ENCODE results near the gene ARHGAP44.
A peak's percentile ranks its signal among the peaks of the same experiment; 100 is the strongest.

ARHGAP44 gene

GRCh38 chr17:13004336-13004735 is 215.0 kb downstream of the ARHGAP44 start:
- H3K36me3 ChIP-seq (ENCODE audit: control insufficient read depth in 2 of 2, insufficient read depth in 2 of 2, low read length in 2 of 2), result peaks cover 46 to 70% of the 10 kb centered on the region in 2 donors
- H3K27me3 ChIP-seq (ENCODE audit: control insufficient read depth in 2 of 2, insufficient read depth in 2 of 2, low read length in 2 of 2), result no peaks in the 10 kb centered on the region
- H3K9ac ChIP-seq (ENCODE audit: low read depth in 1 of 2, low read length in 2 of 2), result no peak overlapping the region
- no peaks in the 10 kb centered on the region for H3K4me1 ChIP-seq (ENCODE audit: control insufficient read depth in 2 of 2, insufficient read depth in 2 of 2, low read length in 2 of 2)
- H3K4me3 ChIP-seq (ENCODE audit: low read length in 2 of 2), result no peak overlapping the region
- H3K9me3 ChIP-seq (ENCODE audit: control insufficient read depth in 2 of 2, low read length in 2 of 2), result no peaks in the 10 kb centered on the region
- H3K27ac ChIP-seq (ENCODE audit: low read depth in 2 of 2, low read length in 2 of 2), result no peak overlapping the region

DNA sequence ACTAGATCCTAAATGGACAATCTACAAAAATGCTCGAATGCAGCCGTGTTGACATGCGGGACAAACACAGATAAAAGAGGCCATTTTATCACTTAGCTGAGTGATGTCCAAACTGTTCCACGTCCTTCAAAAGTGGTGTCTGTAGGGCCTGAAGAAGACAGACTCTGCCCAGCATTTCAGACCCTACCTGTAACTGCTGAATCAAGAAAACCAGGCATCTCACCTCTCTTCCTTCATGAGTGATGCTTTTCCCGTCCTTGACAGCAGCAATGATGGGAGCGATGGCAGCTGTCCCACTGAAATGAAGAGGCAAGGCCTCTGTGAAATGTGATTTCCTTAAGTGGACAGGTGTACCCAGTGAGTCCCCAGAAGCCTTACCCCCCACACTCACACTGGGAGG is 216.2 kb downstream of the ARHGAP44 start:
- H3K4me1 ChIP-seq (ENCODE audit: control insufficient read depth in 2 of 2, insufficient read depth in 2 of 2, low read length in 2 of 2), result no peaks in the 10 kb centered on the region
- H3K36me3 ChIP-seq (ENCODE audit: control insufficient read depth in 2 of 2, insufficient read depth in 2 of 2, low read length in 2 of 2), result peaks cover 43 to 68% of the 10 kb centered on the region in 2 donors
- H3K4me3 ChIP-seq (ENCODE audit: low read length in 2 of 2), result no peak overlapping the region
- H3K27me3 ChIP-seq (ENCODE audit: control insufficient read depth in 2 of 2, insufficient read depth in 2 of 2, low read length in 2 of 2), result no peaks in the 10 kb centered on the region
- H3K27ac ChIP-seq (ENCODE audit: low read depth in 2 of 2, low read length in 2 of 2), result no peak overlapping the region
- H3K9me3 ChIP-seq (ENCODE audit: control insufficient read depth in 2 of 2, low read length in 2 of 2), result no peaks in the 10 kb centered on the region
- no peak overlapping the region for H3K9ac ChIP-seq (ENCODE audit: low read depth in 1 of 2, low read length in 2 of 2)

- Histone ChIP-seq H3K4me1 (ENCODE audit: control insufficient read depth in 2 of 2, insufficient read depth in 2 of 2, low read length in 2 of 2) (peaks cover 0 to 5% of the 10 kb centered on the region in 2 donors), H3K9me3 (ENCODE audit: control insufficient read depth in 2 of 2, low read length in 2 of 2) (no peaks in the 10 kb centered on the region), H3K36me3 (ENCODE audit: control insufficient read depth in 2 of 2, insufficient read depth in 2 of 2, low read length in 2 of 2) (peaks cover 50 to 70% of the 10 kb centered on the region in 2 donors), H3K27ac (ENCODE audit: low read depth in 2 of 2, low read length in 2 of 2) (no peak overlapping the region), H3K4me3 (ENCODE audit: low read length in 2 of 2) (no peak overlapping the region), H3K27me3 (ENCODE audit: control insufficient read depth in 2 of 2, insufficient read depth in 2 of 2, low read length in 2 of 2) (no peaks in the 10 kb centered on the region), H3K9ac (ENCODE audit: low read depth in 1 of 2, low read length in 2 of 2) (no peak overlapping the region)
These were observed 219.2 kb downstream of the ARHGAP44 start for GRCh38 chr17:13008461-13008860.

- H3K9me3 ChIP-seq (ENCODE audit: control insufficient read depth in 2 of 2, low read length in 2 of 2), result no peaks in the 10 kb centered on the region
- no peak overlapping the region for H3K9ac ChIP-seq (ENCODE audit: low read depth in 1 of 2, low read length in 2 of 2)
- peaks cover 0 to 5% of the 10 kb centered on the region in 2 donors for H3K4me1 ChIP-seq (ENCODE audit: control insufficient read depth in 2 of 2, insufficient read depth in 2 of 2, low read length in 2 of 2)
- no peak overlapping the region for H3K4me3 ChIP-seq (ENCODE audit: low read length in 2 of 2)
- peaks cover 59 to 71% of the 10 kb centered on the region in 2 donors for H3K36me3 ChIP-seq (ENCODE audit: control insufficient read depth in 2 of 2, insufficient read depth in 2 of 2, low read length in 2 of 2)
- H3K27ac ChIP-seq (ENCODE audit: low read depth in 2 of 2, low read length in 2 of 2), result no peak overlapping the region
- H3K27me3 ChIP-seq (ENCODE audit: control insufficient read depth in 2 of 2, insufficient read depth in 2 of 2, low read length in 2 of 2), result no peaks in the 10 kb centered on the region
These were observed 221.7 kb downstream of the ARHGAP44 start for GRCh38 chr17:13010959-13011358.

GRCh38 chr17:13014801-13015200 is 225.5 kb downstream of the ARHGAP44 start:
- Histone ChIP-seq H3K4me1 (ENCODE audit: control insufficient read depth in 2 of 2, insufficient read depth in 2 of 2, low read length in 2 of 2) (peaks cover 12 to 13% of the 10 kb centered on the region in 2 donors), H3K4me3 (ENCODE audit: low read length in 2 of 2) (no peak overlapping the region), H3K27ac (ENCODE audit: low read depth in 2 of 2, low read length in 2 of 2) (no peak overlapping the region), H3K9ac (ENCODE audit: low read depth in 1 of 2, low read length in 2 of 2) (no peak overlapping the region), H3K36me3 (ENCODE audit: control insufficient read depth in 2 of 2, insufficient read depth in 2 of 2, low read length in 2 of 2) (peaks cover 55 to 58% of the 10 kb centered on the region in 2 donors), H3K27me3 (ENCODE audit: control insufficient read depth in 2 of 2, insufficient read depth in 2 of 2, low read length in 2 of 2) (no peaks in the 10 kb centered on the region), H3K9me3 (ENCODE audit: control insufficient read depth in 2 of 2, low read length in 2 of 2) (no peaks in the 10 kb centered on the region)

GRCh38 chr17:13016881-13017654 is 227.8 kb downstream of the ARHGAP44 start:
- Histone ChIP-seq H3K9ac (ENCODE audit: low read depth in 1 of 2, low read length in 2 of 2) (peak overlapping the region; percentile 66 to 86), H3K4me3 (ENCODE audit: low read length in 2 of 2) (peak overlapping the region; percentile 74 to 98), H3K27me3 (ENCODE audit: control insufficient read depth in 2 of 2, insufficient read depth in 2 of 2, low read length in 2 of 2) (no peaks in the 10 kb centered on the region), H3K36me3 (ENCODE audit: control insufficient read depth in 2 of 2, insufficient read depth in 2 of 2, low read length in 2 of 2) (peaks cover 40 to 41% of the 10 kb centered on the region in 2 donors), H3K27ac (ENCODE audit: low read depth in 2 of 2, low read length in 2 of 2) (peak overlapping the region; percentile 84 to 86), H3K4me1 (ENCODE audit: control insufficient read depth in 2 of 2, insufficient read depth in 2 of 2, low read length in 2 of 2) (peaks cover 10 to 13% of the 10 kb centered on the region in 2 donors), H3K9me3 (ENCODE audit: control insufficient read depth in 2 of 2, low read length in 2 of 2) (no peaks in the 10 kb centered on the region)

DNA sequence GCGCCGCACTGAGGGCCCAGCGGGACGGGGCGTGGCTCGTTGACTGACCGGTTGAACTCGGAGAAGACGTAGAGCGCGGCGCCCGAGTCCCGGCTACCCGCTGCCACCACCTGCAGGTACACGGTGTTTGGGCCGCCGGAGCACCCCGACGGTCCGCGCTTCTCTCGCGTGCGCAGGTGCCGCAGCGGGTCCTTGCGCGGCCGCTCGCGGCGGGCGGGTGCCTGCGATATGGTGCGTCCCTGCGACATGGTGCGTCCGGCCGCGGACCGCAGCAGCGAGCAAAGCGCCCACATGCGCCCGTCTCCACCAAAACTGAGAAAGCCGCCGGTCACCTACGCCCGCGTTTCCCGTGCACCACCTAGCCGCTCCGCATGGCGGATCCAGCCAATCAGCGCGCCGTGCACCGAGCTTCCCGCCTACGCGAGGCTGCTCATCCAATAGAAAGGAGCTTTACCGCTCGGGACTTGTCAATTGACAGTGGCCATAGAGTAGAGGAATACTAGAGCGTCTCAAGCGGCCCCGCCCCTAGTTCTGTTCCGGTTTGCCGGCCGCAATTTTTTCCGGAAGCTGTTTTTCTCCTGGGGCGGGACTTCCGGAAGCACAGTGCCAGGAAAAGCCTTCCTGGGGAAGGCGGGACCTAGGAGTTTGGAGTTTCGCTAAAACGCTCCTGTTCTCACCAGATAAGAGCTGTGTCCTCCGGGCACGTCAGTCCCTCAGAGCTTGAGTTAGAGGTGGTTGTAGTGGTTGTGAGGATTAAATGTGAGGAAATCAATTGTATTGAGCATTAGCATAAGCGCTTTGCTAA is 228.6 kb downstream of the ARHGAP44 start, which contains the start of gene ELAC2:
ELAC2 (minus strand) TSS at position 373 of the 805 bp plus-strand sequence; CDS start at position 293, 80 bp downstream.
- Histone ChIP-seq H3K36me3 (ENCODE audit: control insufficient read depth in 2 of 2, insufficient read depth in 2 of 2, low read length in 2 of 2) (peaks cover 32 to 34% of the 10 kb centered on the region in 2 donors), H3K4me3 (ENCODE audit: low read length in 2 of 2) (peak within 1 kb of the TSS; percentile 82 to 98), H3K27me3 (ENCODE audit: control insufficient read depth in 2 of 2, insufficient read depth in 2 of 2, low read length in 2 of 2) (no peaks in the 10 kb centered on the region), H3K9ac (ENCODE audit: low read depth in 1 of 2, low read length in 2 of 2) (peak within 1 kb of the TSS; percentile 76 to 93), H3K27ac (ENCODE audit: low read depth in 2 of 2, low read length in 2 of 2) (peak within 1 kb of the TSS; percentile 84 to 86), H3K4me1 (ENCODE audit: control insufficient read depth in 2 of 2, insufficient read depth in 2 of 2, low read length in 2 of 2) (peaks cover 8 to 13% of the 10 kb centered on the region in 2 donors), H3K9me3 (ENCODE audit: control insufficient read depth in 2 of 2, low read length in 2 of 2) (no peaks in the 10 kb centered on the region)

- H3K9me3 ChIP-seq (ENCODE audit: control insufficient read depth in 2 of 2, low read length in 2 of 2), result no peaks in the 10 kb centered on the region
- H3K27ac ChIP-seq (ENCODE audit: low read depth in 2 of 2, low read length in 2 of 2), result no peak overlapping the region
- H3K4me3 ChIP-seq (ENCODE audit: low read length in 2 of 2), result no peak overlapping the region
- H3K4me1 ChIP-seq (ENCODE audit: control insufficient read depth in 2 of 2, insufficient read depth in 2 of 2, low read length in 2 of 2), result peaks cover 2 to 3% of the 10 kb centered on the region in 2 donors
- H3K27me3 ChIP-seq (ENCODE audit: control insufficient read depth in 2 of 2, insufficient read depth in 2 of 2, low read length in 2 of 2), result no peaks in the 10 kb centered on the region
- H3K36me3 ChIP-seq (ENCODE audit: control insufficient read depth in 2 of 2, insufficient read depth in 2 of 2, low read length in 2 of 2), result no peaks in the 10 kb centered on the region
- no peak overlapping the region for H3K9ac ChIP-seq (ENCODE audit: low read depth in 1 of 2, low read length in 2 of 2)
These were observed 234.7 kb downstream of the ARHGAP44 start for GRCh38 chr17:13024016-13024415.

GRCh38 chr17:13024526-13025257 is 235.4 kb downstream of the ARHGAP44 start:
- H3K27ac ChIP-seq (ENCODE audit: low read depth in 2 of 2, low read length in 2 of 2), result no peak overlapping the region
- no peaks in the 10 kb centered on the region for H3K36me3 ChIP-seq (ENCODE audit: control insufficient read depth in 2 of 2, insufficient read depth in 2 of 2, low read length in 2 of 2)
- no peaks in the 10 kb centered on the region for H3K27me3 ChIP-seq (ENCODE audit: control insufficient read depth in 2 of 2, insufficient read depth in 2 of 2, low read length in 2 of 2)
- H3K4me3 ChIP-seq (ENCODE audit: low read length in 2 of 2), result peak overlapping the region in 1 of 2 donors; percentile 63
- peaks cover 2 to 3% of the 10 kb centered on the region in 2 donors for H3K4me1 ChIP-seq (ENCODE audit: control insufficient read depth in 2 of 2, insufficient read depth in 2 of 2, low read length in 2 of 2)
- H3K9ac ChIP-seq (ENCODE audit: low read depth in 1 of 2, low read length in 2 of 2), result no peak overlapping the region
- H3K9me3 ChIP-seq (ENCODE audit: control insufficient read depth in 2 of 2, low read length in 2 of 2), result no peaks in the 10 kb centered on the region
